ENCODE measurements around the gene SYNJ1. TPM values are rescaled to one million over a fixed set of nuclear protein-coding genes. Genes with fewer than 3 reads are reported as not detected.

Gene SYNJ1
- total RNA-seq, 1 donor from 2014 or later, result 12.1 TPM

DNA sequence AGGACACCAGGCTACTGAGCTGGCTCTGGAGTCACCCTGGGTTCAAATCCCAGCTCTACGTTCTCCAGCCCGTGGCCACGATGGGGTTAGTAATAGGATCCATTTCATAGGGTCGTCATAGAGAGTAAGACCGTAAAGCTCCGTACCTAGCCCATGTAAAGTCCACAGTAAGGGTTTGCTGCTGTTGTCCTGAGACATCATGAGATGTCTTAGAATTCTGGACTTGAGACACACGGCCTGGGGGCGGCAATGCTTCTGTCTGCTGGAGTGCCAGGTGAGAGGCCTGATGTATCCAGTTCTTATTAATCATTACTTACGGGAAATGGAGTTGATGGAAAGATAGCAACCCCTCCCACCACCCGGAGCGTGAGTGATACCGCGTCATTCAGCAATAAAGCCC lies 146.1 kb downstream of the SYNJ1 start:
- intact Hi-C loops (cut with DNase I), result no loop called here
- H3K27me3 ChIP-seq, result no peaks in the 10 kb centered on the region
- no peak overlapping the region for H3K27ac ChIP-seq
- H3K4me1 ChIP-seq, result no peaks in the 10 kb centered on the region
- peak in 1 of 2 donors; percentile 25 for DNase-seq (ENCODE audit: low spot score in 2 of 2)
- H3K9me3 ChIP-seq, result no peaks in the 10 kb centered on the region
- peaks cover 0 to 4% of the 10 kb centered on the region in 2 donors for H3K36me3 ChIP-seq
- TF ChIP-seq, protein P1, sequence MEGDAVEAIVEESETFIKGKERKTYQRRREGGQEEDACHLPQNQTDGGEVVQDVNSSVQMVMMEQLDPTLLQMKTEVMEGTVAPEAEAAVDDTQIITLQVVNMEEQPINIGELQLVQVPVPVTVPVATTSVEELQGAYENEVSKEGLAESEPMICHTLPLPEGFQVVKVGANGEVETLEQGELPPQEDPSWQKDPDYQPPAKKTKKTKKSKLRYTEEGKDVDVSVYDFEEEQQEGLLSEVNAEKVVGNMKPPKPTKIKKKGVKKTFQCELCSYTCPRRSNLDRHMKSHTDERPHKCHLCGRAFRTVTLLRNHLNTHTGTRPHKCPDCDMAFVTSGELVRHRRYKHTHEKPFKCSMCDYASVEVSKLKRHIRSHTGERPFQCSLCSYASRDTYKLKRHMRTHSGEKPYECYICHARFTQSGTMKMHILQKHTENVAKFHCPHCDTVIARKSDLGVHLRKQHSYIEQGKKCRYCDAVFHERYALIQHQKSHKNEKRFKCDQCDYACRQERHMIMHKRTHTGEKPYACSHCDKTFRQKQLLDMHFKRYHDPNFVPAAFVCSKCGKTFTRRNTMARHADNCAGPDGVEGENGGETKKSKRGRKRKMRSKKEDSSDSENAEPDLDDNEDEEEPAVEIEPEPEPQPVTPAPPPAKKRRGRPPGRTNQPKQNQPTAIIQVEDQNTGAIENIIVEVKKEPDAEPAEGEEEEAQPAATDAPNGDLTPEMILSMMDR (IDR thresholded peaks at IDR 0.05), result no peak
- H3K4me3 ChIP-seq, result no peak overlapping the region

DNA sequence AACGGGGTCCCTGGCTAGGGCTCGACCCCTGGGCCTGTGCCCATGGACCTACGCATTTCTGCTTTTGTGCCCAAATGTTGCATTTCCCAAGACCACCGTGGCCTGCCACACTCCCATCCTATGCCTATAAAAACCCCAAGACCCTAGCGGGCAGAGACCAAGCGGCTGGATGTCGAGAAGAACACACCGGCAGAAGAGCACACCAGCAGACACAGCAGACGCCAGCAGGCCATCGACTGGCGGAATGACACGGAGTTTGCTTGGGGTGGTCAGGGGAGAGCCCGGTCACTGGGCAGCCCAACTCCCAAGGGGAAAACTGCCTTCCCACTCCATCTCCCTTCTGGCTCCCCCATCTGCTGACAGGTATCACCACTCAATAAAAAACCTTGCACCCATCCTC lies 146.9 kb downstream of the SYNJ1 start:
- TF ChIP-seq, protein P1 (IDR thresholded peaks at IDR 0.05), result no peak
- no peaks in the 10 kb centered on the region for H3K4me1 ChIP-seq
- H3K27ac ChIP-seq, result no peak overlapping the region
- no peaks in the 10 kb centered on the region for H3K36me3 ChIP-seq
- no peak overlapping the region for H3K4me3 ChIP-seq
- DNase-seq (ENCODE audit: low spot score in 2 of 2), result no peak
- H3K27me3 ChIP-seq, result no peaks in the 10 kb centered on the region
- intact Hi-C loops (cut with DNase I), result no loop called here
- H3K9me3 ChIP-seq, result no peaks in the 10 kb centered on the region

Other genes with a start within 250 kb of the SYNJ1 start
- 3.9 TPM for gene TCP10L, start 142.5 kb downstream of the SYNJ1 start, total RNA-seq
- gene CFAP298, start 115.6 kb downstream of the SYNJ1 start, total RNA-seq, result 18.3 TPM
- gene PAXBP1, start 43.7 kb upstream of the SYNJ1 start, total RNA-seq, result 18.3 TPM